ENCODE measurements around the gene RIPOR3.
"Not testable (repeated sequence)": the region's sequence is repeated elsewhere in the genome, so short reads cannot be mapped to it uniquely, and the experiment has no call there.

Gene RIPOR3

DNA sequence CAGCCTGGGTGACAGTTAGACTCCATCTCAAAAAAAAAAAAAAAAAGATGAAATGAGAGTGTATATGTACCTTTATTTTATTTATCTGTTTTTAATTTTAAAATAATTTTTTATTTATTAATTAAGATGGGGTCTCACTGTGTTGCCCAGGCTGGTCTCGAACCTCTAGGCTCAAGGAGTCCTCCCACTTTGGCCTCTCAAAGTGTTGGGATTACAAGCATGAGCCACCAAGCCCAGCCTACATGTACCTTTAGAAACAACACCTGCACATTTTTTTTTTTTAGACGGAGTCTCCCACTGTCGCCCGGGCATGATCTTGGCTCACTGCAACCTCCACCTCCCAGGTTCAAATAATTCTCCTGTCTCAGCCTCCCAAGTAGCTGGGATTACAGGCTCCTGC, 28.0 kb upstream of the RIPOR3 start:
- ChIA-PET POLR2A (no interaction called here), CTCF (no interaction called here)
- DNase-seq (ENCODE audit: extremely low spot score), result no peak

DNA sequence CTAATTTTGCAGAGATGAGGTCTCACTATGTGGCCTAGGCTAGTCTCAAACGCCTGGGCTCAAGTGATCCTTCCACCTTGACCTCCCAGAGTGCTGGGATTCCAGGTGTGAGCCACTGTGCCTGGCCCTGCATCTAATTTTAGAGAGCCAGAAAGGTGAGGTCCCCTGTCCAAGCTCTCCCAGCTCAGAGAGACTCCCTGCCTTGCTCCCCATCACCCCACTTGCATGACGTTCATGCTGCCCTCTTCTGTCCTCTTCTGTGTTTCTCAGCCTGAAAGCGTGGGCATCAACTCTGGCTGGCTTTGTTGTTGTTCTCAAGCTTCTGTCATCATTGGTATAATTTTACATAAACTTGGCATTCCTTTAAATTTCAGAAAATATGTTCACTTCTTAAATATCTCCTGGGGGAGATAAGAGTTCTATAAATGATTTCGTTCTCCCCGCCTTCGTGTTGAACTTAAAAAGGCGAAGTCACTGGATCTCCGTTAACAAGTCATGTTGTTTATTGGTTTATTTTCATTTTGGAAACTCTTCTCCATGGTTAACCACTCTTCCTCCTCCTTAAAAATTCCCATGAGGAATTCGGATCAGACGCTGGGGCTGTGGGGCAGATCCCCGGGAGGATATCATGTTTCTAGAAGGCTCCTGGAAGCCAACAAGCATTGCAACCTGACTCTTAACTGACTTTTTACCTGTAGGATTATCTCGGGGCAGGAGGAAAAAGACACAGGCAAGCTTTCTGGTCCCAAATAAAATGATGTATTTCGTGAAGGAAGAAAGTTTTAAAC, 26.8 kb upstream of the RIPOR3 start:
- POLR2A ChIA-PET, result no interaction called here
- CTCF ChIA-PET, result interaction anchor here (1.0 kb wide), 1 partner anchor 11 kb away, joined by 3 read pairs; no protein-coding TSS in a partner anchor
- TF ChIP-seq, protein P1, sequence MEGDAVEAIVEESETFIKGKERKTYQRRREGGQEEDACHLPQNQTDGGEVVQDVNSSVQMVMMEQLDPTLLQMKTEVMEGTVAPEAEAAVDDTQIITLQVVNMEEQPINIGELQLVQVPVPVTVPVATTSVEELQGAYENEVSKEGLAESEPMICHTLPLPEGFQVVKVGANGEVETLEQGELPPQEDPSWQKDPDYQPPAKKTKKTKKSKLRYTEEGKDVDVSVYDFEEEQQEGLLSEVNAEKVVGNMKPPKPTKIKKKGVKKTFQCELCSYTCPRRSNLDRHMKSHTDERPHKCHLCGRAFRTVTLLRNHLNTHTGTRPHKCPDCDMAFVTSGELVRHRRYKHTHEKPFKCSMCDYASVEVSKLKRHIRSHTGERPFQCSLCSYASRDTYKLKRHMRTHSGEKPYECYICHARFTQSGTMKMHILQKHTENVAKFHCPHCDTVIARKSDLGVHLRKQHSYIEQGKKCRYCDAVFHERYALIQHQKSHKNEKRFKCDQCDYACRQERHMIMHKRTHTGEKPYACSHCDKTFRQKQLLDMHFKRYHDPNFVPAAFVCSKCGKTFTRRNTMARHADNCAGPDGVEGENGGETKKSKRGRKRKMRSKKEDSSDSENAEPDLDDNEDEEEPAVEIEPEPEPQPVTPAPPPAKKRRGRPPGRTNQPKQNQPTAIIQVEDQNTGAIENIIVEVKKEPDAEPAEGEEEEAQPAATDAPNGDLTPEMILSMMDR (IDR thresholded peaks at IDR 0.05; ENCODE audit: control extremely low read depth, extremely low read depth, low read depth, missing control alignments), result no peak
- DNase-seq (ENCODE audit: extremely low spot score), result no peak

More for the DNA sequence above, 28.0 kb upstream of the RIPOR3 start:
- TF ChIP-seq, protein P1 (IDR thresholded peaks at IDR 0.05; ENCODE audit: control extremely low read depth, extremely low read depth, low read depth, missing control alignments), result no peak

DNA sequence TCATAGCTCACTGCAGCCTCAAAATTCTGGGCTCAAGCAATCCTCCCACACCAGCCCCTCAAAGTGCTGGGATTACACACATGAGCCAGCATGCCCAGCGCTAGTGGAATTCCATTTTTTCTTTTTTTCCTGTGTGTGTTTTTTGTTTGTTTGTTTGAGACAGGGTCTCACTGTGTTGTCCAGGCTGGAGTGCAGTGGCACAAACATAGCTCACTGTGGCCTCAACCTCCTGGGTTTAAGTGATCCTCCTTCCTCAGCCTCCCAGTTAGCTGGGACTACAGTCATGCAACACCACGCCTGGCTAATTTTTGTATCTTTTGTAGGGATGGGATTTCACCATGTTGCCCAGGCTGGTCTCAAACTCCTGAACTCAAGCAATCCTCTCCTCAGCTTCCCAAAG, 26.0 kb upstream of the RIPOR3 start:
- no peak for DNase-seq (ENCODE audit: extremely low spot score)
- ChIA-PET CTCF (interaction anchor here (1.0 to 1.4 kb wide), 2 partner anchors 11 to 32 kb away, joined by 3 to 5 read pairs; no protein-coding TSS in a partner anchor), POLR2A (no interaction called here)
- TF ChIP-seq, protein P1 (IDR thresholded peaks at IDR 0.05; ENCODE audit: control extremely low read depth, extremely low read depth, low read depth, missing control alignments), result no peak

DNA sequence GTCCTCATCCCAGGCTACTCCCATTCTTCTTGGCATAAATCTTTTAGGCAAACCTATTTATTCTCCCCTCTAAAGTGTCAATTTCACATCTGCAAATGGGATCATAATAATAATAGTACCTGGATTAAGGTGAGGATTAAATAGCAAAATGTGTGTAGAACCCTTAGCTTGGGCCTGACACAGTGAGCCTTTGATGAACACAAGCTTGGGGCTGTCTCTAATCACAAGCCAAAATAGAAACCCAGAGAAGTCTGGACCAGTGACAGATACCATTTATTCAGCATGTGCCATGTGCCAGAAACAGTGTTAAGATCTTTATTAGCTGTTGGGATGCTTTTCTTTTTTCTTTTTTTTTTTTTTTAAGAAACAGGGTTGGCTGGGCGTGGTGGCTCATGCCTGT, 25.2 kb upstream of the RIPOR3 start:
- DNase-seq (ENCODE audit: extremely low spot score), result no peak
- POLR2A ChIA-PET, result no interaction called here
- TF ChIP-seq, protein P1 (IDR thresholded peaks at IDR 0.05; ENCODE audit: control extremely low read depth, extremely low read depth, low read depth, missing control alignments), result no peak
- CTCF ChIA-PET, result interaction anchor here (1.4 kb wide), 1 partner anchor 33 kb away, joined by 5 read pairs; no protein-coding TSS in a partner anchor

DNA sequence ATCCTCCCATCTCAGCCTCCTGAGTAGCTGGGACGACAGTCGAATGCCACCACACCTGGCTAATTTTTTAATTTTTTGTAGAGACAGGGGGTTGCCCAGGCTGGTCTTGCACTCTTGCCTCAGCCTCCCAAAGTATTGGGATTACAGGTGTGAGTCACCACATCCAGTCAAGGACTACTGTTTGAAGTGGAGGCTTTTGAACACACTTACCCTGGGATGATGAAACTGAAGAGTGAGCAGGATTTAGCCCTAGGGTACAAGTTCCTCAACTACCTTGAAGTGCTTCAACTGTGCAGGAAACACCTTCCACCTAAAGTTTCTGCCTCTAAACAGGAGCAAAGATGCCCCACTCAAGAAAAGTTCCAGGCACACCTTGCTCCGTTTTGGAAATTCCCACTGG, 24.4 kb upstream of the RIPOR3 start:
- DNase-seq (ENCODE audit: extremely low spot score), result no peak
- CTCF ChIA-PET, result no interaction called here
- TF ChIP-seq, protein P1 (IDR thresholded peaks at IDR 0.05; ENCODE audit: control extremely low read depth, extremely low read depth, low read depth, missing control alignments), result no peak
- POLR2A ChIA-PET, result no interaction called here

DNA sequence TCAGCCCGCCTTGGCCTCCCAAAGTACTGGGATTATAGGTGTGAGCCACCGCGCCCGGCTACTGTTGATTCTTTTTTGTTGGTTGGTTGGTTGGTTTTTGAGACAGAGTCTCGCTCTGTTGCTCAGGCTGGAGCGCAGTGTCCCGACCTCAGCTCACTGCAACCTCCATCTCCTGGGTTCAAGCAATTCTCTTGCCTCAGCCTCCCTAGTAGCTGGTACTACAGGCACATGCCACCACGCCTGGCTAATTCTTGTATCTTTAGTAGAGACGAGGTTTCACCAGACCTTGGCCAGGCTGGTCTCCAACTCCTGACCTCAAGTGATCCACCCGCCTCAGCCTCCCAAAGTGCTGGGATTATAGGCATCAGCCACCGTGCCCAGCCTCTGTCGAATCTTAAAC, 23.1 kb upstream of the RIPOR3 start:
- DNase-seq (ENCODE audit: extremely low spot score); CTCF ChIA-PET; POLR2A ChIA-PET: not testable (repeated sequence)

DNA sequence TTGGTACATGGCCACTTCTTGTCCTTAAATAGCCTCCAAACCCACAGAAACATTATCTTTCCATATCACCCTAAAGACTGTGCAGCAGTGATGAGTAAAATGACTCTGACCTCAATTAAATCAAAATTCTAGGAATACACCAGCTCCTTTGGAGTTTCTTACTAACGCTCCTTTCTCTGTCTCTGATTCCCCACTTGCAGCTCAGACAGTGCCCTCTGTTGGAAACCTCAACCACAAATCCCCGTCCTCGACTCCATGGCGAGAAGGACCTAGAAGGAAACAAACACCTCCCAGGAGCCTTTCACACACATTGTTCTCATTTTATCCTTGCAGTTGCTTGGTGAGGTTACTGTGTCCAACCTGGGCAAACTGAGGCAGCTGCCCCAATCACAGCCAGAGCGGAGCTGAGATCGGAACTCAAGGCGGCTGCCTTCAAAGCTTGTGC, 22.3 kb upstream of the RIPOR3 start:
- ChIA-PET CTCF (no interaction called here), POLR2A (no interaction called here)
- no peak for DNase-seq (ENCODE audit: extremely low spot score)
- TF ChIP-seq, protein P1 (IDR thresholded peaks at IDR 0.05; ENCODE audit: control extremely low read depth, extremely low read depth, low read depth, missing control alignments), result no peak

Measured in GM10248 (cell line).